GM12892 (cell line): ENCODE data around the gene PEX26.

Experiments
- POLR2A ChIP-seq: IDR thresholded peaks from 2 replicates; pipeline ENCODE4 v1.6.1; 2011; ENCODE audit warnings: low read depth, low read length, control low read depth
- POLR2AphosphoS5 ChIP-seq: IDR thresholded peaks from 2 replicates; pipeline ENCODE4 v1.6.1; 2011; ENCODE audit warnings: low read depth, low read length, control low read depth

- TF ChIP-seq POLR2A (no peak), POLR2AphosphoS5 (no peak)
Measured at GRCh38 chr22:18096823-18097222, 19.0 kb downstream of the PEX26 start.
